ENCODE results near the gene POLD1.
"Not testable (repeated sequence)": the region's sequence is repeated elsewhere in the genome, so short reads cannot be mapped to it uniquely, and the experiment has no call there.

DNA sequence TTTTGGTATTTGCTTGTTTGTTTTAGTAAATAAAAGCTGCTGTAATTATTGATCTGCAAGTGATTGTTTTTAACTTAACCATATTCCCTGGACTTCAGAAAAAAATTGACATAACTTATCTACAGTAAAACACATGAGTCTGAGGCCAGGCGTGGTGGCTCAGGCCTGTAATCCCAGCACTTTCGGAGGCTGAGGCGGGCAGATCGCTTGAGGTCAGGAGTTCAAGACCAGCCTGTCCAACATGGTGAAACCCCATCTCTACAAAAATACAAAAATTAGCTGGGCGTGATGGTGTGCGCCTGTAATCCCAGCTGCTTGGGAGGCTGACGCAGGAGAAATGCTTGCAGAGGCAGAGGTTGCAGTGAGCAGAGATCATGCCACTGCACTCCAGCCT, 30.7 kb upstream of the POLD1 start:
- not testable (repeated sequence) for TF ChIP-seq CTCF, POLR2A (IDR thresholded peaks at IDR 0.05)

Data from right lobe of liver (tissue), 4 donors.